Caco-2 (cell line): ENCODE results near the gene ULK2. TPM values are rescaled to one million over a fixed set of nuclear protein-coding genes. Genes with fewer than 3 reads are reported as not detected.

Experiments
- BruUV-seq: library from RNA; stranded (reverse); fragments of 400-500 nt; replicated peaks from 2 replicates; lab custom pipeline; 2021; lab: Mats Ljungman, UMichigan
- CTCF ChIA-PET: fragments of 300-600 bp; sonication (Branson Sonifier 250); formaldehyde crosslinking; loops from one replicate; lab custom pipeline; 2022; ENCODE audit warnings: antibody characterized with exemption; lab: Charles Lee
- POLR2A ChIA-PET: fragments of 300-600 bp; sonication (Branson Sonifier 250); formaldehyde crosslinking; loops from one replicate; lab custom pipeline; 2022; ENCODE audit warnings: antibody characterized with exemption; lab: Charles Lee
- DNase-seq, 2 experiments: peaks; one replicate each; pipeline versions ENCODE4 v3.0.0 to v3.0.0-alpha.2; 2020 to 2022
- H3K27me3 ChIP-seq: replicated peaks from 2 replicates; pipeline ENCODE4 v1.6.0; 2011; ENCODE audit warnings: low read length; ENCODE audit not compliant: control insufficient read depth, insufficient read depth
- H3K36me3 ChIP-seq: 2 replicates; pipeline ENCODE4 v1.5.1; 2011; ENCODE audit warnings: low read length; ENCODE audit not compliant: control insufficient read depth, insufficient read depth
- H3K4me1 ChIP-seq: fragments of 250-450 bp; sonication (Bioruptor Pico); 2 replicates; pipeline ENCODE4 v1.5.1; 2020; ENCODE audit warnings: mild to moderate bottlenecking
- H3K4me3 ChIP-seq: 2 replicates; pipeline ENCODE4 v1.5.1; 2011; ENCODE audit warnings: low read depth, mild to moderate bottlenecking, control low read depth, low read length
- H3K9me3 ChIP-seq: fragments of 250-450 bp; sonication (Bioruptor Pico); 2 replicates; pipeline ENCODE4 v1.5.1; 2020; ENCODE audit warnings: mild to moderate bottlenecking, moderate library complexity
- H3K27ac Mint-ChIP-seq: one replicate; pipeline ENCODE4 v1.8.0; 2022; ENCODE audit warnings: mixed read lengths; ENCODE audit not compliant: unreplicated experiment
- H3K27me3 Mint-ChIP-seq: one replicate; pipeline ENCODE4 v1.8.0; 2022; ENCODE audit warnings: mixed read lengths; ENCODE audit not compliant: insufficient read depth, unreplicated experiment
- H3K36me3 Mint-ChIP-seq: one replicate; pipeline ENCODE4 v1.8.0; 2022; ENCODE audit warnings: mild to moderate bottlenecking, mixed read lengths; ENCODE audit not compliant: insufficient read depth, unreplicated experiment
- H3K4me1 Mint-ChIP-seq: one replicate; pipeline ENCODE4 v1.8.0; 2022; ENCODE audit warnings: low read depth, mixed read lengths; ENCODE audit not compliant: unreplicated experiment
- H3K4me3 Mint-ChIP-seq: one replicate; pipeline ENCODE4 v1.8.0; 2022; ENCODE audit warnings: mild to moderate bottlenecking, moderate library complexity, mixed read lengths; ENCODE audit not compliant: unreplicated experiment
- H3K9me3 Mint-ChIP-seq: one replicate; pipeline ENCODE4 v1.8.0; 2022; ENCODE audit warnings: mixed read lengths; ENCODE audit not compliant: unreplicated experiment
- intact Hi-C: fragments of 100-400 bp; cut with micrococcal nuclease; formaldehyde crosslinking; loops from one replicate; pipeline ENCODE4 v1.10.0; 2022; ENCODE audit not compliant: unreplicated experiment
- total RNA-seq: library from RNA; stranded (reverse); gene quantifications from 2 replicates; pipeline ENCODE4 v1.2.3, GENCODE V29; 2022
- TF ChIP-seq, protein P1 (sequence below), 2 experiments: fragments of 200-600 bp in 1 of 2; IDR thresholded peaks; 1 replicate in 1 of 2; 2 replicates in 1 of 2; pipeline versions ENCODE4 v1.5.1 to v1.8.0; 2011 to 2022; ENCODE audit warnings: antibody characterized with exemption in 1 of 2, control low read depth in 1 of 2, inconsistent platforms in 1 of 2, low read depth in 1 of 2, low read length in 1 of 2, mild to moderate bottlenecking in 1 of 2, moderate library complexity in 1 of 2; ENCODE audit not compliant: insufficient read depth in 1 of 2, severe bottlenecking in 1 of 2, unreplicated experiment in 1 of 2

The ULK2 gene
- total RNA-seq, 1 experiment from 2014 or later: 9.2 TPM

GRCh38 chr17:19886116-19886515 lies 18.4 kb upstream of the ULK2 start:
- Histone ChIP-seq H3K4me1 (no peaks in the 10 kb centered on the region), H3K4me3 (no peak overlapping the region), H3K9me3 (no peaks in the 10 kb centered on the region), H3K36me3 (no peaks in the 10 kb centered on the region), H3K27me3 (no peaks in the 10 kb centered on the region)
- ChIA-PET CTCF (no interaction called here), POLR2A (no interaction called here)
- Mint-ChIP-seq H3K27ac (no peak overlapping the region), H3K4me3 (no peak overlapping the region), H3K9me3 (no peaks in the 10 kb centered on the region), H3K36me3 (no peaks in the 10 kb centered on the region), H3K4me1 (no peaks in the 10 kb centered on the region), H3K27me3 (no peaks in the 10 kb centered on the region)
- no TSS peak for BruUV-seq
- intact Hi-C loops: no loop called here
- TF ChIP-seq, protein P1, sequence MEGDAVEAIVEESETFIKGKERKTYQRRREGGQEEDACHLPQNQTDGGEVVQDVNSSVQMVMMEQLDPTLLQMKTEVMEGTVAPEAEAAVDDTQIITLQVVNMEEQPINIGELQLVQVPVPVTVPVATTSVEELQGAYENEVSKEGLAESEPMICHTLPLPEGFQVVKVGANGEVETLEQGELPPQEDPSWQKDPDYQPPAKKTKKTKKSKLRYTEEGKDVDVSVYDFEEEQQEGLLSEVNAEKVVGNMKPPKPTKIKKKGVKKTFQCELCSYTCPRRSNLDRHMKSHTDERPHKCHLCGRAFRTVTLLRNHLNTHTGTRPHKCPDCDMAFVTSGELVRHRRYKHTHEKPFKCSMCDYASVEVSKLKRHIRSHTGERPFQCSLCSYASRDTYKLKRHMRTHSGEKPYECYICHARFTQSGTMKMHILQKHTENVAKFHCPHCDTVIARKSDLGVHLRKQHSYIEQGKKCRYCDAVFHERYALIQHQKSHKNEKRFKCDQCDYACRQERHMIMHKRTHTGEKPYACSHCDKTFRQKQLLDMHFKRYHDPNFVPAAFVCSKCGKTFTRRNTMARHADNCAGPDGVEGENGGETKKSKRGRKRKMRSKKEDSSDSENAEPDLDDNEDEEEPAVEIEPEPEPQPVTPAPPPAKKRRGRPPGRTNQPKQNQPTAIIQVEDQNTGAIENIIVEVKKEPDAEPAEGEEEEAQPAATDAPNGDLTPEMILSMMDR (IDR thresholded peaks at IDR 0.05; ENCODE audit: insufficient read depth in 1 of 2, low read depth in 1 of 2, low read length in 1 of 2, severe bottlenecking in 1 of 2, unreplicated experiment in 1 of 2): no peak
- DNase-seq: no peak

- no peaks in the 10 kb centered on the region for H3K9me3 Mint-ChIP-seq
- DNase-seq: no peak
- H3K4me3 Mint-ChIP-seq: no peak overlapping the region
- Histone ChIP-seq H3K27me3 (no peaks in the 10 kb centered on the region), H3K4me1 (no peaks in the 10 kb centered on the region), H3K9me3 (no peaks in the 10 kb centered on the region), H3K36me3 (no peaks in the 10 kb centered on the region), H3K4me3 (no peak overlapping the region)
- intact Hi-C loops: no loop called here
- H3K27ac Mint-ChIP-seq: no peak overlapping the region
- H3K4me1 Mint-ChIP-seq: peaks cover 3% of the 10 kb centered on the region
- no peaks in the 10 kb centered on the region for H3K36me3 Mint-ChIP-seq
- peaks cover 2% of the 10 kb centered on the region for H3K27me3 Mint-ChIP-seq
- TF ChIP-seq, protein P1 (IDR thresholded peaks at IDR 0.05; ENCODE audit: insufficient read depth in 1 of 2, low read depth in 1 of 2, low read length in 1 of 2, severe bottlenecking in 1 of 2, unreplicated experiment in 1 of 2): no peak
- ChIA-PET CTCF (interaction anchor here (0.7 kb wide), 1 partner anchor 16 kb away, joined by 3 read pairs; no protein-coding TSS in a partner anchor), POLR2A (no interaction called here)
- no TSS peak for BruUV-seq
Measured at GRCh38 chr17:19883537-19884215, 15.9 kb upstream of the ULK2 start.

DNA sequence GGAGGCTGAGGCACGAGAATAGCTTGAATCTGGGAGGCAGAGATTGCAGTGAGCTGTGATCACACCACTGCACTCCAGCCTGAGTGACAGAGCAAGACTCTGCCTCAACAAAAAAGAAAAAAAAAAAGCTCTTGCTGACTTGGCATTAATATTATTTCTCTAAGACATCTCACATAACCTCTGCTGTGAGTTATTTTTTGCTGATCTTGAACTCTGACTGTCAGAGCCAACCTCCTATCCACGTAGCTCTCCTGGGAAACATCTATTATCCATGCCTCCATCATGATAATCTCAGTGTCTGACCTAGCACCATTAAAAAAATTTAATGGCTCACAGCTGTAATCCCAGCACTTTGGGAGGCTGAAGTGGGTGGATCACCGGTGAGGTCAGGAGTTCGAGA lies 12.7 kb upstream of the ULK2 start:
- no peak overlapping the region for H3K4me3 ChIP-seq
- H3K9me3 Mint-ChIP-seq: no peaks in the 10 kb centered on the region
- no peak overlapping the region for H3K4me3 Mint-ChIP-seq
- no peaks in the 10 kb centered on the region for H3K9me3 ChIP-seq
- peaks cover 5% of the 10 kb centered on the region for H3K4me1 Mint-ChIP-seq
- TF ChIP-seq, protein P1 (IDR thresholded peaks at IDR 0.05; ENCODE audit: insufficient read depth in 1 of 2, low read depth in 1 of 2, low read length in 1 of 2, severe bottlenecking in 1 of 2, unreplicated experiment in 1 of 2): no peak
- no peaks in the 10 kb centered on the region for H3K36me3 ChIP-seq
- DNase-seq: no peak
- H3K4me1 ChIP-seq: no peaks in the 10 kb centered on the region
- no TSS peak for BruUV-seq
- no peaks in the 10 kb centered on the region; the same call in 1 of the 2 replicates for H3K27me3 ChIP-seq
- POLR2A ChIA-PET: no interaction called here
- intact Hi-C loops: no loop called here
- H3K27me3 Mint-ChIP-seq: peaks cover 6% of the 10 kb centered on the region
- CTCF ChIA-PET: no interaction called here
- no peaks in the 10 kb centered on the region for H3K36me3 Mint-ChIP-seq
- no peak overlapping the region for H3K27ac Mint-ChIP-seq
